ENCODE results near the gene USP3. TPM values are rescaled to one million over a fixed set of nuclear protein-coding genes. Genes with fewer than 3 reads are reported as not detected.

USP3 gene
- total and polyA plus RNA-seq, 10 of the 15 experiments (the other 5 are each of a cell fraction or from before 2014, with no cell fraction given): 23.8 to 64.5 (median 50.3) TPM

DNA sequence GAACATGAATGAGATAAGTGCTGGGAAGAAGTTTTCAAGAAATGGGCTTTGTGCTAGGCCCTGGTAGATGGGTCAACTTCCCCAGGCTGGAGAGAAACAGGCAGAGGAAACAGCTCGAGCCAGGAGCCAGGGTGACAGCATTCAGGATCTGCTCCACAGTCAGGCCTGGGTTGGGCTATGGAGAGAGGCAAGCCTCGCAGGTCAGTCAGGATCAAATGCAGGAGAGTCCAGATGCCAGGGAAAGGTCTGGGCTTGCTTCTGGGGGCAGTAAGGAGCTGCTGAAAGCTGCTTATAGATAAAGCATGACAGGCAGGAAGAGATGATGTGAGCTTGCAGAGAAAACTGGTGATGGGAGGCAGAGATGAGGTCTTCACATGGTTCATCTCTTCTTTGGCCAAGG lies 11.0 kb upstream of the USP3 start:
- intact Hi-C loops (cut with micrococcal nuclease; ENCODE audit: unreplicated experiment) (no loop called here), in situ Hi-C loops (cut with MboI) (loop anchor here (25.0 kb wide), 1 partner anchor 1394 kb away; no protein-coding TSS in a partner anchor)
- CTCF ChIA-PET: interaction anchor here (1.3 to 2.1 kb wide), 2 partner anchors 12 to 105 kb away, joined by 3 to 5 read pairs; no protein-coding TSS in a partner anchor
- peaks cover 56% of the 10 kb centered on the region for H3K4me1 ChIP-seq (ENCODE audit: control insufficient read depth, insufficient read depth, low read length)
- H3K4me3 ChIP-seq: no peak overlapping the region
- SMC1A ChIA-PET (ENCODE audit: uncharacterized antibody, unreplicated experiment): interaction anchor here (1.2 to 7.6 kb wide), 4 partner anchors 11 to 106 kb away, joined by 5 to 120 read pairs (median 56); partner anchors contain the start of gene USP3
- no peak overlapping the region for H3K4me2 ChIP-seq (ENCODE audit: control insufficient read depth, insufficient read depth)
- WGBS (ENCODE audit: insufficient coverage, insufficient replicate concordance, low lambda C conversion rate, missing lambda C conversion rate): 80% methylated on average over 2 of the region's 2 CpGs
- H3K27ac ChIP-seq (ENCODE audit: control insufficient read depth, insufficient read depth): no peak overlapping the region
- H2AFZ ChIP-seq (ENCODE audit: control insufficient read depth, low read depth, low read length): no peak overlapping the region
- no peak overlapping the region for H3K9ac ChIP-seq (ENCODE audit: control insufficient read depth, insufficient read depth, low read length)
- H3K27me3 ChIP-seq (replicated peaks in 1 of 2; ENCODE audit: control insufficient read depth in 2 of 2, insufficient read depth in 2 of 2, low read length in 1 of 2): no peaks in the 10 kb centered on the region
- no peak for FAIRE-seq
- H3K36me3 ChIP-seq (ENCODE audit: control insufficient read depth in 2 of 2, insufficient read depth in 2 of 2, low read length in 1 of 2): no peaks in the 10 kb centered on the region
- POLR2A ChIA-PET: interaction anchor here (1.4 kb wide), 1 partner anchor 9 kb away, joined by 3 read pairs; no protein-coding TSS in a partner anchor
- H3K9me3 ChIP-seq (replicated peaks; ENCODE audit: control insufficient read depth, insufficient read depth, low read length): no peaks in the 10 kb centered on the region; the same call in 2 of the 3 replicates
- H4K20me1 ChIP-seq (ENCODE audit: control insufficient read depth, insufficient read depth): no peaks in the 10 kb centered on the region
- no peaks in the 10 kb centered on the region for H3K79me2 ChIP-seq (ENCODE audit: control insufficient read depth, insufficient read depth, low read length)
- RAD21 ChIA-PET (ENCODE audit: unreplicated experiment): interaction anchor here (1.4 to 7.6 kb wide), 3 partner anchors 11 to 43 kb away, joined by 4 to 123 read pairs (median 6); partner anchors contain the start of gene USP3
- no peak for DNase-seq (ENCODE audit: low read depth, low spot score)
- BruUV-seq (replicated peaks): no TSS peak
- ATAC-seq: no peak
- TF ChIP-seq, protein P1, sequence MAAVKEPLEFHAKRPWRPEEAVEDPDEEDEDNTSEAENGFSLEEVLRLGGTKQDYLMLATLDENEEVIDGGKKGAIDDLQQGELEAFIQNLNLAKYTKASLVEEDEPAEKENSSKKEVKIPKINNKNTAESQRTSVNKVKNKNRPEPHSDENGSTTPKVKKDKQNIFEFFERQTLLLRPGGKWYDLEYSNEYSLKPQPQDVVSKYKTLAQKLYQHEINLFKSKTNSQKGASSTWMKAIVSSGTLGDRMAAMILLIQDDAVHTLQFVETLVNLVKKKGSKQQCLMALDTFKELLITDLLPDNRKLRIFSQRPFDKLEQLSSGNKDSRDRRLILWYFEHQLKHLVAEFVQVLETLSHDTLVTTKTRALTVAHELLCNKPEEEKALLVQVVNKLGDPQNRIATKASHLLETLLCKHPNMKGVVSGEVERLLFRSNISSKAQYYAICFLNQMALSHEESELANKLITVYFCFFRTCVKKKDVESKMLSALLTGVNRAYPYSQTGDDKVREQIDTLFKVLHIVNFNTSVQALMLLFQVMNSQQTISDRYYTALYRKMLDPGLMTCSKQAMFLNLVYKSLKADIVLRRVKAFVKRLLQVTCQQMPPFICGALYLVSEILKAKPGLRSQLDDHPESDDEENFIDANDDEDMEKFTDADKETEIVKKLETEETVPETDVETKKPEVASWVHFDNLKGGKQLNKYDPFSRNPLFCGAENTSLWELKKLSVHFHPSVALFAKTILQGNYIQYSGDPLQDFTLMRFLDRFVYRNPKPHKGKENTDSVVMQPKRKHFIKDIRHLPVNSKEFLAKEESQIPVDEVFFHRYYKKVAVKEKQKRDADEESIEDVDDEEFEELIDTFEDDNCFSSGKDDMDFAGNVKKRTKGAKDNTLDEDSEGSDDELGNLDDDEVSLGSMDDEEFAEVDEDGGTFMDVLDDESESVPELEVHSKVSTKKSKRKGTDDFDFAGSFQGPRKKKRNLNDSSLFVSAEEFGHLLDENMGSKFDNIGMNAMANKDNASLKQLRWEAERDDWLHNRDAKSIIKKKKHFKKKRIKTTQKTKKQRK (IDR thresholded peaks at IDR 0.05; ENCODE audit: low read depth, low read length): no peak
- TF ChIP-seq GABPA (IDR thresholded peaks at IDR 0.05; ENCODE audit: low read depth) (no peak), JUND (IDR thresholded peaks at IDR 0.05; ENCODE audit: low read depth, low read length) (no peak), NFYA (IDR thresholded peaks at IDR 0.05; ENCODE audit: borderline replicate concordance, low read depth, low read length) (no peak), NR2C1 (IDR thresholded peaks at IDR 0.05) (no peak), RCOR1 (conservative IDR thresholded peaks at IDR 0.05; ENCODE audit: low read depth, low read length) (no peak), BACH1 (IDR thresholded peaks at IDR 0.05; ENCODE audit: borderline replicate concordance) (no peak)
- TF ChIP-seq, protein P2, sequence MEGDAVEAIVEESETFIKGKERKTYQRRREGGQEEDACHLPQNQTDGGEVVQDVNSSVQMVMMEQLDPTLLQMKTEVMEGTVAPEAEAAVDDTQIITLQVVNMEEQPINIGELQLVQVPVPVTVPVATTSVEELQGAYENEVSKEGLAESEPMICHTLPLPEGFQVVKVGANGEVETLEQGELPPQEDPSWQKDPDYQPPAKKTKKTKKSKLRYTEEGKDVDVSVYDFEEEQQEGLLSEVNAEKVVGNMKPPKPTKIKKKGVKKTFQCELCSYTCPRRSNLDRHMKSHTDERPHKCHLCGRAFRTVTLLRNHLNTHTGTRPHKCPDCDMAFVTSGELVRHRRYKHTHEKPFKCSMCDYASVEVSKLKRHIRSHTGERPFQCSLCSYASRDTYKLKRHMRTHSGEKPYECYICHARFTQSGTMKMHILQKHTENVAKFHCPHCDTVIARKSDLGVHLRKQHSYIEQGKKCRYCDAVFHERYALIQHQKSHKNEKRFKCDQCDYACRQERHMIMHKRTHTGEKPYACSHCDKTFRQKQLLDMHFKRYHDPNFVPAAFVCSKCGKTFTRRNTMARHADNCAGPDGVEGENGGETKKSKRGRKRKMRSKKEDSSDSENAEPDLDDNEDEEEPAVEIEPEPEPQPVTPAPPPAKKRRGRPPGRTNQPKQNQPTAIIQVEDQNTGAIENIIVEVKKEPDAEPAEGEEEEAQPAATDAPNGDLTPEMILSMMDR (IDR thresholded peaks at IDR 0.05 in 2 of 3, conservative IDR thresholded peaks at IDR 0.05 in 1 of 3; ENCODE audit: control insufficient read depth in 2 of 3, extremely low read depth in 1 of 3, insufficient read depth in 1 of 3, low read depth in 3 of 3, low read length in 3 of 3): no peak
- TF ChIP-seq, protein P3, sequence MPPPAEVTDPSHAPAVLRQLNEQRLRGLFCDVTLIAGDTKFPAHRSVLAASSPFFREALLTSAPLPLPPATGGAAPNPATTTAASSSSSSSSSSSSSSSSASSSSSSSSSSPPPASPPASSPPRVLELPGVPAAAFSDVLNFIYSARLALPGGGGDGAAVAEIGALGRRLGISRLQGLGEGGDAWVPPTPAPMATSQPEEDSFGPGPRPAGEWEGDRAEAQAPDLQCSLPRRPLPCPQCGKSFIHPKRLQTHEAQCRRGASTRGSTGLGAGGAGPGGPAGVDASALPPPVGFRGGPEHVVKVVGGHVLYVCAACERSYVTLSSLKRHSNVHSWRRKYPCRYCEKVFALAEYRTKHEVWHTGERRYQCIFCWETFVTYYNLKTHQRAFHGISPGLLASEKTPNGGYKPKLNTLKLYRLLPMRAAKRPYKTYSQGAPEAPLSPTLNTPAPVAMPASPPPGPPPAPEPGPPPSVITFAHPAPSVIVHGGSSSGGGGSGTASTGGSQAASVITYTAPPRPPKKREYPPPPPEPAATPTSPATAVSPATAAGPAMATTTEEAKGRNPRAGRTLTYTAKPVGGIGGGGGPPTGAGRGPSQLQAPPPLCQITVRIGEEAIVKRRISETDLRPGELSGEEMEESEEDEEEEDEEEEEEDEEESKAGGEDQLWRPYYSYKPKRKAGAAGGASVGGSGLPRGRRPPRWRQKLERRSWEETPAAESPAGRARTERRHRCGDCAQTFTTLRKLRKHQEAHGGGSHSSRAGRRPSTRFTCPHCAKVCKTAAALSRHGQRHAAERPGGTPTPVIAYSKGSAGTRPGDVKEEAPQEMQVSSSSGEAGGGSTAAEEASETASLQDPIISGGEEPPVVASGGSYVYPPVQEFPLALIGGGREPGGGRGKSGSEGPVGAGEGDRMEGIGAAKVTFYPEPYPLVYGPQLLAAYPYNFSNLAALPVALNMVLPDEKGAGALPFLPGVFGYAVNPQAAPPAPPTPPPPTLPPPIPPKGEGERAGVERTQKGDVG (CRISPR knock-in tag; IDR thresholded peaks at IDR 0.05): no peak
- TF ChIP-seq, protein P4, sequence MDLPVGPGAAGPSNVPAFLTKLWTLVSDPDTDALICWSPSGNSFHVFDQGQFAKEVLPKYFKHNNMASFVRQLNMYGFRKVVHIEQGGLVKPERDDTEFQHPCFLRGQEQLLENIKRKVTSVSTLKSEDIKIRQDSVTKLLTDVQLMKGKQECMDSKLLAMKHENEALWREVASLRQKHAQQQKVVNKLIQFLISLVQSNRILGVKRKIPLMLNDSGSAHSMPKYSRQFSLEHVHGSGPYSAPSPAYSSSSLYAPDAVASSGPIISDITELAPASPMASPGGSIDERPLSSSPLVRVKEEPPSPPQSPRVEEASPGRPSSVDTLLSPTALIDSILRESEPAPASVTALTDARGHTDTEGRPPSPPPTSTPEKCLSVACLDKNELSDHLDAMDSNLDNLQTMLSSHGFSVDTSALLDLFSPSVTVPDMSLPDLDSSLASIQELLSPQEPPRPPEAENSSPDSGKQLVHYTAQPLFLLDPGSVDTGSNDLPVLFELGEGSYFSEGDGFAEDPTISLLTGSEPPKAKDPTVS (IDR thresholded peaks at IDR 0.05; ENCODE audit: low read depth, low read length): no peak
- TF ChIP-seq, protein P5, sequence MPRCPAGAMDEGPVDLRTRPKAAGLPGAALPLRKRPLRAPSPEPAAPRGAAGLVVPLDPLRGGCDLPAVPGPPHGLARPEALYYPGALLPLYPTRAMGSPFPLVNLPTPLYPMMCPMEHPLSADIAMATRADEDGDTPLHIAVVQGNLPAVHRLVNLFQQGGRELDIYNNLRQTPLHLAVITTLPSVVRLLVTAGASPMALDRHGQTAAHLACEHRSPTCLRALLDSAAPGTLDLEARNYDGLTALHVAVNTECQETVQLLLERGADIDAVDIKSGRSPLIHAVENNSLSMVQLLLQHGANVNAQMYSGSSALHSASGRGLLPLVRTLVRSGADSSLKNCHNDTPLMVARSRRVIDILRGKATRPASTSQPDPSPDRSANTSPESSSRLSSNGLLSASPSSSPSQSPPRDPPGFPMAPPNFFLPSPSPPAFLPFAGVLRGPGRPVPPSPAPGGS (IDR thresholded peaks at IDR 0.05; ENCODE audit: borderline replicate concordance, insufficient read depth, low read depth, low read length, poor library complexity, severe bottlenecking): no peak
